ENCODE measurements around the gene CR1L.
"Not testable (repeated sequence)": the region's sequence is repeated elsewhere in the genome, so short reads cannot be mapped to it uniquely, and the experiment has no call there.

CR1L gene

GRCh38 chr1:207690551-207690950, 45.6 kb downstream of the CR1L start:
- not testable (repeated sequence) for DNase-seq

GRCh38 chr1:207691010-207691409, 46.1 kb downstream of the CR1L start:
- no peak for DNase-seq

- no peak for DNase-seq
Observed at GRCh38 chr1:207691841-207692240, 46.9 kb downstream of the CR1L start.

- not testable (repeated sequence) for DNase-seq
Observed at GRCh38 chr1:207692291-207692690, 47.4 kb downstream of the CR1L start.

- no peak for DNase-seq
Observed at GRCh38 chr1:207695891-207696290, 51.0 kb downstream of the CR1L start.

GRCh38 chr1:207698822-207699483, 54.0 kb downstream of the CR1L start:
- DNase-seq: peak; percentile 31

- DNase-seq: no peak
Observed at GRCh38 chr1:207702317-207702716, 57.4 kb downstream of the CR1L start.

- no peak for DNase-seq
Observed at GRCh38 chr1:207703712-207704111, 58.8 kb downstream of the CR1L start.

- not testable (repeated sequence) for DNase-seq
Observed at GRCh38 chr1:207708004-207708403, 63.1 kb downstream of the CR1L start.

GRCh38 chr1:207711285-207711684, 66.4 kb downstream of the CR1L start:
- no peak for DNase-seq

- not testable (repeated sequence) for DNase-seq
Observed at GRCh38 chr1:207712701-207713100, 67.8 kb downstream of the CR1L start.

- DNase-seq: no peak
Observed at GRCh38 chr1:207713529-207713928, 68.6 kb downstream of the CR1L start.

GRCh38 chr1:207719234-207719633, 74.3 kb downstream of the CR1L start:
- no peak for DNase-seq

- DNase-seq: not testable (repeated sequence)
Observed at GRCh38 chr1:207728200-207728858, 83.4 kb downstream of the CR1L start.

- DNase-seq: not testable (repeated sequence)
Observed at GRCh38 chr1:207737503-207738157, 92.7 kb downstream of the CR1L start.

- DNase-seq: not testable (repeated sequence)
Observed at GRCh38 chr1:207738158-207738659, 93.3 kb downstream of the CR1L start.

GRCh38 chr1:207740207-207740606, 95.3 kb downstream of the CR1L start:
- no peak for DNase-seq

- DNase-seq: no peak
Observed at GRCh38 chr1:207742850-207743555, 98.1 kb downstream of the CR1L start.

GRCh38 chr1:207744000-207744534, 99.1 kb downstream of the CR1L start:
- no peak for DNase-seq

GRCh38 chr1:207745285-207745684, 100.4 kb downstream of the CR1L start:
- no peak for DNase-seq

- DNase-seq: no peak
Observed at GRCh38 chr1:207745839-207746767, 101.2 kb downstream of the CR1L start.

Data from NCI-H1417 treated with DMSO at 0.1 percent for 48 hours (cell line).